ENCODE data around the gene PAX2.

GRCh38 chr10:100810091-100810834 lies 64.9 kb downstream of the PAX2 start:
- TF ChIP-seq STAT6 (CRISPR knock-in tag; IDR thresholded peaks at IDR 0.05; ENCODE audit: borderline replicate concordance) (no peak), JUN (CRISPR knock-in tag; IDR thresholded peaks at IDR 0.05) (no peak), POLR2G (IDR thresholded peaks at IDR 0.05; ENCODE audit: low read depth, low read length) (no peak), ATM (IDR thresholded peaks at IDR 0.05; ENCODE audit: borderline replicate concordance) (no peak), MTA3 (CRISPR knock-in tag; IDR thresholded peaks at IDR 0.05) (no peak), NFIC (IDR thresholded peaks at IDR 0.05; ENCODE audit: low read length) (no peak), ZNF512B (CRISPR knock-in tag; IDR thresholded peaks at IDR 0.05; ENCODE audit: borderline replicate concordance) (no peak)

All from HepG2 (cell line).